PC-9 (cell line): ENCODE data around the gene SYNE4.

Experiments used
- EZH2 ChIP-seq: fragments of 200-600 bp; sonication (generic); IDR thresholded peaks from 2 replicates; pipeline ENCODE4 v1.8.0; 2017; ENCODE audit warnings: antibody characterized with exemption, low read depth
- TF ChIP-seq, protein P1 (sequence below): fragments of 200-600 bp; sonication (generic); conservative IDR thresholded peaks from 2 replicates; pipeline ENCODE4 v1.6.1; 2017; ENCODE audit warnings: mixed run types, antibody characterized with exemption, mild to moderate bottlenecking, moderate library complexity

- TF ChIP-seq, protein P1, sequence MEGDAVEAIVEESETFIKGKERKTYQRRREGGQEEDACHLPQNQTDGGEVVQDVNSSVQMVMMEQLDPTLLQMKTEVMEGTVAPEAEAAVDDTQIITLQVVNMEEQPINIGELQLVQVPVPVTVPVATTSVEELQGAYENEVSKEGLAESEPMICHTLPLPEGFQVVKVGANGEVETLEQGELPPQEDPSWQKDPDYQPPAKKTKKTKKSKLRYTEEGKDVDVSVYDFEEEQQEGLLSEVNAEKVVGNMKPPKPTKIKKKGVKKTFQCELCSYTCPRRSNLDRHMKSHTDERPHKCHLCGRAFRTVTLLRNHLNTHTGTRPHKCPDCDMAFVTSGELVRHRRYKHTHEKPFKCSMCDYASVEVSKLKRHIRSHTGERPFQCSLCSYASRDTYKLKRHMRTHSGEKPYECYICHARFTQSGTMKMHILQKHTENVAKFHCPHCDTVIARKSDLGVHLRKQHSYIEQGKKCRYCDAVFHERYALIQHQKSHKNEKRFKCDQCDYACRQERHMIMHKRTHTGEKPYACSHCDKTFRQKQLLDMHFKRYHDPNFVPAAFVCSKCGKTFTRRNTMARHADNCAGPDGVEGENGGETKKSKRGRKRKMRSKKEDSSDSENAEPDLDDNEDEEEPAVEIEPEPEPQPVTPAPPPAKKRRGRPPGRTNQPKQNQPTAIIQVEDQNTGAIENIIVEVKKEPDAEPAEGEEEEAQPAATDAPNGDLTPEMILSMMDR: no peak
- no peak for TF ChIP-seq EZH2
Measured at GRCh38 chr19:35958660-35959039, 50.0 kb downstream of the SYNE4 start.
